OCI-LY1 (cell line): ENCODE data around the gene AGAP1.
"Not testable (repeated sequence)": the region's sequence is repeated elsewhere in the genome, so short reads cannot be mapped to it uniquely, and the experiment has no call there.

Source experiments
- H2AFZ ChIP-seq: fragments of 200-600 bp; sonication (generic), shearing (Covaris generic); 2 replicates; pipeline ENCODE4 v1.6.0; 2014; ENCODE audit warnings: antibody characterized with exemption, mild to moderate bottlenecking, low read length
- H3F3A ChIP-seq: fragments of 200-600 bp; sonication (generic), shearing (Covaris generic); 2 replicates; pipeline ENCODE4 v1.6.0; 2014; ENCODE audit warnings: mild to moderate bottlenecking, antibody characterized with exemption, low read length, moderate library complexity; ENCODE audit not compliant: insufficient read depth
- H3K27ac ChIP-seq: fragments of 200-600 bp; sonication (generic); 2 replicates; pipeline ENCODE4 v1.5.1; 2014; ENCODE audit warnings: low read length, mixed run types, mild to moderate bottlenecking, low read depth; ENCODE audit not compliant: poor library complexity, severe bottlenecking
- H3K27me3 ChIP-seq: fragments of 200-600 bp; sonication (generic); 2 replicates; pipeline ENCODE4 v1.6.0; 2014; ENCODE audit warnings: antibody characterized with exemption, mild to moderate bottlenecking, low read length, moderate library complexity; ENCODE audit not compliant: insufficient read depth
- H3K36me3 ChIP-seq: fragments of 200-600 bp; sonication (generic); 2 replicates; pipeline ENCODE4 v1.6.1; 2014; ENCODE audit warnings: mild to moderate bottlenecking, antibody characterized with exemption, low read length, moderate library complexity, mixed read lengths; ENCODE audit not compliant: insufficient read depth
- H3K4me1 ChIP-seq: fragments of 200-600 bp; sonication (generic); 2 replicates; pipeline ENCODE4 v1.5.1; 2014; ENCODE audit warnings: mild to moderate bottlenecking, low read length, moderate library complexity; ENCODE audit not compliant: insufficient read depth, severe bottlenecking
- H3K4me2 ChIP-seq: fragments of 200-600 bp; sonication (generic), shearing (Covaris generic); 2 replicates; pipeline ENCODE4 v1.6.1; 2014; ENCODE audit warnings: low read length
- H3K4me3 ChIP-seq: fragments of 200-600 bp; sonication (generic); 2 replicates; pipeline ENCODE4 v1.5.1; 2014; ENCODE audit warnings: low read length, low read depth, mild to moderate bottlenecking, mixed read lengths; ENCODE audit not compliant: poor library complexity, severe bottlenecking
- H3K79me2 ChIP-seq: fragments of 200-600 bp; shearing (Covaris generic); 2 replicates; pipeline ENCODE4 v1.6.1; 2016; ENCODE audit warnings: mixed run types, low read length, mixed read lengths; ENCODE audit not compliant: insufficient read depth
- H3K9ac ChIP-seq: fragments of 200-600 bp; sonication (generic), shearing (Covaris generic); 2 replicates; pipeline ENCODE4 v1.6.1; 2014; ENCODE audit warnings: mild to moderate bottlenecking, low read length, mixed read lengths
- H3K9me2 ChIP-seq: fragments of 200-600 bp; sonication (generic), shearing (Covaris generic); 2 replicates; pipeline ENCODE4 v1.6.1; 2014; ENCODE audit warnings: low read depth, mild to moderate bottlenecking, low read length, mixed read lengths
- H3K9me3 ChIP-seq: fragments of 200-600 bp; shearing (Covaris generic); 2 replicates; pipeline ENCODE4 v1.6.1; 2014; ENCODE audit warnings: low read length, mixed read lengths
- H4K20me1 ChIP-seq: fragments of 200-600 bp; sonication (generic), shearing (Covaris generic); 2 replicates; pipeline ENCODE4 v1.6.0; 2016; ENCODE audit warnings: mild to moderate bottlenecking, low read length; ENCODE audit not compliant: insufficient read depth
- CTCF ChIP-seq: fragments of 200-600 bp; sonication (generic), shearing (Covaris generic); IDR thresholded peaks from 2 replicates; pipeline ENCODE4 v1.5.1; 2017; ENCODE audit warnings: mild to moderate bottlenecking, antibody characterized with exemption, low read length, moderate library complexity, mixed read lengths
- EZH2 ChIP-seq: fragments of 200-600 bp; sonication (generic), shearing (Covaris generic); IDR thresholded peaks from 2 replicates; pipeline ENCODE4 v1.8.0; 2017; ENCODE audit warnings: borderline replicate concordance, mixed run types, mild to moderate bottlenecking, antibody characterized with exemption, low read length, moderate library complexity, mixed read lengths

AGAP1 gene

GRCh38 chr2:235601960-235602704 lies 108.3 kb downstream of the AGAP1 start:
- no peak overlapping the region for H2AFZ ChIP-seq
- H3K4me2 ChIP-seq: no peak overlapping the region
- no peaks in the 10 kb centered on the region for H3F3A ChIP-seq
- H3K4me3 ChIP-seq: no peak overlapping the region
- no peaks in the 10 kb centered on the region for H3K79me2 ChIP-seq
- H3K36me3 ChIP-seq: no peaks in the 10 kb centered on the region
- H3K9me2 ChIP-seq: no peaks in the 10 kb centered on the region
- no peaks in the 10 kb centered on the region for H3K4me1 ChIP-seq
- no peaks in the 10 kb centered on the region for H3K9me3 ChIP-seq
- no peak overlapping the region for H3K9ac ChIP-seq
- TF ChIP-seq EZH2: no peak
- TF ChIP-seq CTCF: no peak
- no peaks in the 10 kb centered on the region for H4K20me1 ChIP-seq
- H3K27ac ChIP-seq: no peak overlapping the region
- peaks cover 7% of the 10 kb centered on the region for H3K27me3 ChIP-seq

- H3K27ac ChIP-seq, H3K9ac ChIP-seq, H3K4me1 ChIP-seq, H3K27me3 ChIP-seq, H3K9me3 ChIP-seq, H3K9me2 ChIP-seq, H3F3A ChIP-seq, H3K4me2 ChIP-seq, H4K20me1 ChIP-seq, H2AFZ ChIP-seq, H3K36me3 ChIP-seq, H3K4me3 ChIP-seq, H3K79me2 ChIP-seq: not testable (repeated sequence)
These were observed 109.1 kb downstream of the AGAP1 start for GRCh38 chr2:235602971-235603370.

GRCh38 chr2:235603659-235604058 lies 109.8 kb downstream of the AGAP1 start:
- Histone ChIP-seq H3K79me2 (no peaks in the 10 kb centered on the region), H2AFZ (no peak overlapping the region), H3K9me2 (no peaks in the 10 kb centered on the region), H3K4me2 (no peak overlapping the region), H3K9me3 (no peaks in the 10 kb centered on the region), H3K36me3 (no peaks in the 10 kb centered on the region), H3K4me1 (no peaks in the 10 kb centered on the region), H3K9ac (no peak overlapping the region), H3K27ac (no peak overlapping the region), H3F3A (no peaks in the 10 kb centered on the region), H3K4me3 (no peak overlapping the region), H3K27me3 (peaks cover 7% of the 10 kb centered on the region), H4K20me1 (no peaks in the 10 kb centered on the region)
- TF ChIP-seq CTCF: no peak
- no peak for TF ChIP-seq EZH2

- H3K79me2 ChIP-seq: no peaks in the 10 kb centered on the region
These were observed 111.6 kb downstream of the AGAP1 start for GRCh38 chr2:235605312-235606003.

More at GRCh38 chr2:235605312-235606003, 111.6 kb downstream of the AGAP1 start:
- Histone ChIP-seq H3K36me3 (no peaks in the 10 kb centered on the region), H3K27ac (no peak overlapping the region), H3K9ac (no peak overlapping the region), H2AFZ (no peak overlapping the region), H3K27me3 (peaks cover 7% of the 10 kb centered on the region; the same call in 1 of the 2 replicates), H3K4me2 (no peak overlapping the region), H3K9me3 (no peaks in the 10 kb centered on the region), H3K9me2 (no peaks in the 10 kb centered on the region), H3F3A (no peaks in the 10 kb centered on the region), H3K4me1 (no peaks in the 10 kb centered on the region), H4K20me1 (no peaks in the 10 kb centered on the region), H3K4me3 (no peak overlapping the region)
- no peak for TF ChIP-seq CTCF
- TF ChIP-seq EZH2: no peak
